Neural progenitor cell (in vitro differentiated cells): ENCODE data around the gene EIF5AL1.

Experiments
- EZH2phosphoT487 ChIP-seq: fragments of 200-600 bp; sonication (generic); IDR thresholded peaks from 2 replicates; pipeline ENCODE4 v1.6.1; 2017; ENCODE audit warnings: antibody characterized with exemption
- TF ChIP-seq, protein P1 (sequence below): fragments of 200-600 bp; sonication (generic); IDR thresholded peaks from 2 replicates; pipeline ENCODE4 v1.5.1; 2017; ENCODE audit warnings: antibody characterized with exemption, mild to moderate bottlenecking

DNA sequence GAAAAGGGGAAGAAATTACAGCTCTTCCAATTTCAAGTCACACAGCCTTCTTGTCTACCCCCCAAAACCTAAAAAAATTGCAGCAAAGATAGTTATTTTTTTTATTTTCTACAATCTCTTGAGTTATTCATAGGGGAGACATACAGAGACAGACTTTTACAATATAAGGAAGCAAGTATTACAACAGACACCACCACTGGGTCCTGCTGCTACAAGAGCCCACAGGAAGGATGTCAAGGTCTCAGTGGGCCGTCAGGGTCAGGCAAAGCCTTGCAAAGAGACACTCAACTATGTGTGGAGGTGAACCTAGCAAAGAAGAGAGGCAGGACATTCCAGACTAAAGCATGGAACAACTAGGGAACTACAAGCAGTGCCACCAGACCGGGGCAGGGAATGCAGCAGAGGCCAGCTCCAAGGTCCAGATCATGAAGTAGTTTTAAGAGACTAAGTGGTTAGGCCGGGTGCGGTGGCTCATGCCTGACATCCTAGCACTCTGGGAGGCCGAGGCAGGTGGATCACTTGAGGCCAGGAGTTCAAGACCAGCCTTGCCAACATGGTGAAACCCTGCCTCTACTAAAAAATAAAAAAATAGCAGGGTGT lies 38.7 kb upstream of the EIF5AL1 start:
- TF ChIP-seq, protein P1, sequence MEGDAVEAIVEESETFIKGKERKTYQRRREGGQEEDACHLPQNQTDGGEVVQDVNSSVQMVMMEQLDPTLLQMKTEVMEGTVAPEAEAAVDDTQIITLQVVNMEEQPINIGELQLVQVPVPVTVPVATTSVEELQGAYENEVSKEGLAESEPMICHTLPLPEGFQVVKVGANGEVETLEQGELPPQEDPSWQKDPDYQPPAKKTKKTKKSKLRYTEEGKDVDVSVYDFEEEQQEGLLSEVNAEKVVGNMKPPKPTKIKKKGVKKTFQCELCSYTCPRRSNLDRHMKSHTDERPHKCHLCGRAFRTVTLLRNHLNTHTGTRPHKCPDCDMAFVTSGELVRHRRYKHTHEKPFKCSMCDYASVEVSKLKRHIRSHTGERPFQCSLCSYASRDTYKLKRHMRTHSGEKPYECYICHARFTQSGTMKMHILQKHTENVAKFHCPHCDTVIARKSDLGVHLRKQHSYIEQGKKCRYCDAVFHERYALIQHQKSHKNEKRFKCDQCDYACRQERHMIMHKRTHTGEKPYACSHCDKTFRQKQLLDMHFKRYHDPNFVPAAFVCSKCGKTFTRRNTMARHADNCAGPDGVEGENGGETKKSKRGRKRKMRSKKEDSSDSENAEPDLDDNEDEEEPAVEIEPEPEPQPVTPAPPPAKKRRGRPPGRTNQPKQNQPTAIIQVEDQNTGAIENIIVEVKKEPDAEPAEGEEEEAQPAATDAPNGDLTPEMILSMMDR = no peak
- TF ChIP-seq EZH2phosphoT487 = no peak
